ENCODE results near the gene ADAM10.

The ADAM10 gene

DNA sequence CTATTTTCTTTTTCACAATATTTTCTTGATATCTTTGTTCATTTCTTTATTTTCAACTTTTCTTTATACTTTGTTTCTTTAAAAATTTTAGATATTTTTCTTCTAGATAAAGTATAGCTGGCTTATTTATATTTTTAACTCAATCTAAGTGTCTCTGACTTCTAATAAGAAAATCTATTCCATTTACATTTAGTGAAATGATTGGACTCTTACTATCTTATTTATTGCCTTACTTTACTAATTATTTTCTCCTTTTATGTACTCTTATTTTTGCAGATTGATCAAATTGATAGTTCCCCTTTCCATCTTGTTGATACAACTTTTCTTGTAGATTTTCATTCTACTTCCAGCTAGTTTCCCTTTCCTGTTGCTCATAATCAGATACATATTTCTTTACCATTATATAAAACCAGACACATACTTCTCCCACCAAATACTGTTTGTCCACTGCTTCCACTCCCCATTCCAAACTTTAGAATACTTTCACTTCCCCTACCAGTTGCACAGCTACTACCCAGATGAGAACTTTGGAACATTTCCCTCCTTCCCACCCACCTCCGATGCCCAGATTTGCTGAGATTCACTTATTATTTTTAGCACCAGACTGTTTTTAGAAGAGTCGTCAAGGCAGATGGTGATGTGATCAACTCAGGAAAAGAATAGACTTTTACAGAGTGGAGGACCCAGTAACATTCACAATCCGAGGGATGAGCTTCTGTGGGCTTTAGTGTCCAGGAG lies 166.2 kb downstream of the ADAM10 start:
- no peak overlapping the region for H3K4me3 ChIP-seq (ENCODE audit: extremely low read depth, insufficient read depth, low read length, poor library complexity, severe bottlenecking)
- no peaks in the 10 kb centered on the region for H3K36me3 ChIP-seq (ENCODE audit: control insufficient read depth, insufficient read depth, low read length)
- 100% methylated on average over 1 to 2 of the region's 3 CpGs for WGBS, 2 experiments (ENCODE audit: insufficient coverage in 2 of 2)
- H3K9me3 ChIP-seq (ENCODE audit: control insufficient read depth, low read length) = peaks cover 8% of the 10 kb centered on the region
- H3K27ac ChIP-seq (ENCODE audit: low read depth, low read length, severe bottlenecking) = no peak overlapping the region
- H3K4me1 ChIP-seq (ENCODE audit: control insufficient read depth, insufficient read depth, low read length, poor library complexity, severe bottlenecking) = peaks cover 7% of the 10 kb centered on the region

DNA sequence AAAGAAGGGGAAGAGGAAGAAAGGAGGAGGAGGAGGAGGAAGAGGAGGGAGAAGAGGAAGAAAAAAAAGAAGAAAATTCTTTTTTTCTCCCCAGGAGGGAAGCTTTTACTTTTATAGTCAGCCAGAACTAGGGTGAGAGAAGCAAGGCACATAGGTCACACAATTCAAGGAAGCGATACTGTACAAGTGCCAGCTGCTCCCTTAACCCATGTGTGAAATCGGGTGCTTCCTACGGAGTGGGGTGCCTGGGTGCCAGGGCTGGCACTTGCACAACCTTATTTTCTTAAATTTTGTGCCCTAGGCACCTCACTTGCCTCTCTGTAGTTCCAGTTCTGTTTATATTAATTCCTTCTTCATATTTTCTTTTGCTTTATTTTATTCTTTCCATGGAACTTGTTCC lies 167.3 kb downstream of the ADAM10 start:
- WGBS, 2 experiments (ENCODE audit: insufficient coverage in 2 of 2) = 97 to 100% methylated on average over 3 of the region's 3 CpGs
- Histone ChIP-seq H3K4me1 (ENCODE audit: control insufficient read depth, insufficient read depth, low read length, poor library complexity, severe bottlenecking) (peaks cover 7% of the 10 kb centered on the region), H3K9me3 (ENCODE audit: control insufficient read depth, low read length) (peaks cover 8% of the 10 kb centered on the region), H3K36me3 (ENCODE audit: control insufficient read depth, insufficient read depth, low read length) (no peaks in the 10 kb centered on the region), H3K4me3 (ENCODE audit: extremely low read depth, insufficient read depth, low read length, poor library complexity, severe bottlenecking) (no peak overlapping the region), H3K27ac (ENCODE audit: low read depth, low read length, severe bottlenecking) (no peak overlapping the region)

DNA sequence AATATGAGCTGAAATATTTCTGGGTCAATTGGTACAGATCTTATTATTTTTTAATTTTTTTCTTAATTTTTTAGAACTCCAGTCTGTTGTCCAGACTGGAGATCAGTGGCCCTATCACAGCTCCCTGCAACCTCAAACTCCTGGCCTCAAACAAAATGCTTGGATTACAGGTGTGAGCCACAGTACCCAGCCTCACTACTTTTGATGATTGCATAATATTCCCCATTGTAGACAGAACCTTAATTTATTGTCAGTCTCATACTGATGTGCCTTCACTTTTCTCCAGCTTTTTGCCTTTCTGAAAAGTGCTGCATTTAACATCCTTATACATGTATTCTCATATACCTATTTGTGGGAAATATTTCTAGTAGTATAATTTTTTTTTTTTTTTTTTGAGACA lies 172.8 kb downstream of the ADAM10 start:
- no peaks in the 10 kb centered on the region for H3K36me3 ChIP-seq (ENCODE audit: control insufficient read depth, insufficient read depth, low read length)
- H3K27ac ChIP-seq (ENCODE audit: low read depth, low read length, severe bottlenecking) = no peak overlapping the region
- no peak overlapping the region for H3K4me3 ChIP-seq (ENCODE audit: extremely low read depth, insufficient read depth, low read length, poor library complexity, severe bottlenecking)
- H3K4me1 ChIP-seq (ENCODE audit: control insufficient read depth, insufficient read depth, low read length, poor library complexity, severe bottlenecking) = no peaks in the 10 kb centered on the region
- no peaks in the 10 kb centered on the region for H3K9me3 ChIP-seq (ENCODE audit: control insufficient read depth, low read length)

DNA sequence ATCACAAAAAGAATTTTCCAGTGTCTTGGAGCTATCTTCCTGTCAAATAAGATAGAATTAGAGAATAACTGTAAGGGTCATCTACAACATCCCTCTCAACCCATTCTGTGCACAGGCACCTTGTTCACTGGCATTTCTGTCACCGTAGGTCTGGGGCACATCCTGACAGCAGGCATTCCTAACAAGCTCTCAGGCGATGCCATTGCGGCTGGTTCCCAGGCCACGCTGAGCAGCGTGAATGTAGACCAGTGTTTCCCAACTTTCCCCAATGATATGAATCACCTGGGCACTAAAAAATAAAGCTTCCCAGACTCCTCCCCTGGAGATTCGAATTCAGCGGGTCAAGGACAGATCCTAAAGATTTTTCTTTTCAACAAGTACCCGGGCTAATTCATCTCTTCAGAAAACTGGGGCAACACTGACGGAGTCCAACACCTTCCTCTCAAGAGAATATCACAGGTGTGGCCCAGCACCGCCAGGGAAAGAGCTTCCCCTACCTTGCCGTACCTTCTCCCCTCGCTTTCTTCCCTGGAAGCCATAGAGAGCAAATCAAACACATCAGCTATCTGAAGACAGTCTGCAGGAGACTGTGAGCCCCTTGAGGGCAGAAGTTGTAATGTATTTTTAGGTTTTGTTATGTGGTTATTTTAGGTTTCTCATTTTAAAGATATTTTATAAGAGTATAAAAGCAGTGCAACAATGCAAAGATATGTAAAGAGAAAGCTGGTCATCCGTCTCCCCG lies 174.3 kb downstream of the ADAM10 start:
- 92 to 94% methylated on average over 8 to 10 of the region's 14 CpGs for WGBS, 2 experiments (ENCODE audit: insufficient coverage in 2 of 2)
- Histone ChIP-seq H3K4me1 (ENCODE audit: control insufficient read depth, insufficient read depth, low read length, poor library complexity, severe bottlenecking) (no peaks in the 10 kb centered on the region), H3K4me3 (ENCODE audit: extremely low read depth, insufficient read depth, low read length, poor library complexity, severe bottlenecking) (no peak overlapping the region), H3K9me3 (ENCODE audit: control insufficient read depth, low read length) (no peaks in the 10 kb centered on the region), H3K36me3 (ENCODE audit: control insufficient read depth, insufficient read depth, low read length) (no peaks in the 10 kb centered on the region), H3K27ac (ENCODE audit: low read depth, low read length, severe bottlenecking) (no peak overlapping the region)

DNA sequence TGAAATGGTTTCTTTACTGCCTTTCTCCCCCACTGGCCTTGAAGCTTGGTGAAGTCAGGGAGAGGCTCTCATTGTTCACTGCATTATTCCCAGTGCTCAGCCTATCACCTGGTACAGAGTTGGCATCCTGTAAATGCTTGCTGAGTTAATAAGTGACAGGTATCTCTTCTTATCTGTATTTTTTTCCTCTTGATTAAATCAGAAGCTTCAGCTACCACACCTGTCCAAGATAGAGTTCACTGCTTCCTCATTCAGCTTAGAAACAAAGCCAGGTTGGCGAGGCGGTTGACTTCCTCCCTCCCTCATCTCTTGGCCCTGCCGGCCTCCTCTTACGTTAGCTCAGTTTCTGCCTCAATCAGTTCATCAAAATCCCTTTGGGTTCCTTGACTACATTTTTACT lies 174.9 kb downstream of the ADAM10 start:
- H3K36me3 ChIP-seq (ENCODE audit: control insufficient read depth, insufficient read depth, low read length) = no peaks in the 10 kb centered on the region
- 93 to 96% methylated on average over 4 of the region's 4 CpGs for WGBS, 2 experiments (ENCODE audit: insufficient coverage in 2 of 2)
- H3K27ac ChIP-seq (ENCODE audit: low read depth, low read length, severe bottlenecking) = no peak overlapping the region
- H3K9me3 ChIP-seq (ENCODE audit: control insufficient read depth, low read length) = peaks cover 2% of the 10 kb centered on the region
- no peaks in the 10 kb centered on the region for H3K4me1 ChIP-seq (ENCODE audit: control insufficient read depth, insufficient read depth, low read length, poor library complexity, severe bottlenecking)
- H3K4me3 ChIP-seq (ENCODE audit: extremely low read depth, insufficient read depth, low read length, poor library complexity, severe bottlenecking) = no peak overlapping the region

DNA sequence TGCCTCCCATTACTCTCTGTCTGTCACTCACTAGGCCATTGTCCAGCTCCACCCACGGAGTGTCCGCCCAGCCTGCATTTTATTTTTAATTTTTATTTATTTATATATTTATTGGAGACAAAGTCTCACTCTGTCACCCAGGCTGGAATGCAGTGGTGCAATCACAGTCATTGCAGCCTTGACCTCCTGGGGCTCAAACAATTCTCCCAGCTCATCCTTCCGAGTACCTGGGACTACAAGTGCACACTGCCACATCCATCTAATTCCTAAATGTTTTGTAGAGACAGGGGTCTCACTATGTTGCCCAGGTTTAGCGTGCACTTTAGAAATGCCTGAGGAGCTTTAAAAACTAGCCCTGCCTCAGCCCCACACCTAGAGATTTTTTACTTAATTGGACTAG lies 176.2 kb downstream of the ADAM10 start:
- H3K4me1 ChIP-seq (ENCODE audit: control insufficient read depth, insufficient read depth, low read length, poor library complexity, severe bottlenecking) = no peaks in the 10 kb centered on the region
- no peaks in the 10 kb centered on the region for H3K36me3 ChIP-seq (ENCODE audit: control insufficient read depth, insufficient read depth, low read length)
- H3K27ac ChIP-seq (ENCODE audit: low read depth, low read length, severe bottlenecking) = no peak overlapping the region
- WGBS, 2 experiments (ENCODE audit: insufficient coverage in 2 of 2) = 79 to 100% methylated on average over 1 to 2 of the region's 4 CpGs
- H3K4me3 ChIP-seq (ENCODE audit: extremely low read depth, insufficient read depth, low read length, poor library complexity, severe bottlenecking) = no peak overlapping the region
- H3K9me3 ChIP-seq (ENCODE audit: control insufficient read depth, low read length) = peaks cover 6% of the 10 kb centered on the region

DNA sequence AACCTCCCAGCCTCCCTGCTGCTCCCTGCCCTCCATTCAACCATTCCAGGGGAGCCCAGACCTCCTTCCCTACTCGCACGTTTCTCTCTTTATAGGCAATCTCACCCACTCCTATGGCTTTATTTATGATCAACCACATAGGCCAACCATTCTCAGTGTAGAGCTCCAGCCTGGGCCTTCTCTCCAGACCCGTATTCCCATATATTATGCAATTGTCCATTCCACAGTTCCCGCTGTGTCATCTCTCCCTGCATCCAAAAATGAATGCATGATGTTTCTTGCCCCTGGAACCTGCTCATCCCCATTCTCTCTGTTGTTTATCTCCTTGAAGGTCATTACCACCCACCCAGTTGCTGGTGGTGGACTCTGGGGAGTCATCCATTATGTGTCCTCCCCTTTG lies 177.0 kb downstream of the ADAM10 start:
- peaks cover 6% of the 10 kb centered on the region for H3K9me3 ChIP-seq (ENCODE audit: control insufficient read depth, low read length)
- no peak overlapping the region for H3K4me3 ChIP-seq (ENCODE audit: extremely low read depth, insufficient read depth, low read length, poor library complexity, severe bottlenecking)
- no peak overlapping the region for H3K27ac ChIP-seq (ENCODE audit: low read depth, low read length, severe bottlenecking)
- H3K4me1 ChIP-seq (ENCODE audit: control insufficient read depth, insufficient read depth, low read length, poor library complexity, severe bottlenecking) = no peaks in the 10 kb centered on the region
- H3K36me3 ChIP-seq (ENCODE audit: control insufficient read depth, insufficient read depth, low read length) = no peaks in the 10 kb centered on the region
- 89% methylated on average over 4 of the region's 4 CpGs for WGBS, 2 experiments (ENCODE audit: insufficient coverage in 2 of 2)

DNA sequence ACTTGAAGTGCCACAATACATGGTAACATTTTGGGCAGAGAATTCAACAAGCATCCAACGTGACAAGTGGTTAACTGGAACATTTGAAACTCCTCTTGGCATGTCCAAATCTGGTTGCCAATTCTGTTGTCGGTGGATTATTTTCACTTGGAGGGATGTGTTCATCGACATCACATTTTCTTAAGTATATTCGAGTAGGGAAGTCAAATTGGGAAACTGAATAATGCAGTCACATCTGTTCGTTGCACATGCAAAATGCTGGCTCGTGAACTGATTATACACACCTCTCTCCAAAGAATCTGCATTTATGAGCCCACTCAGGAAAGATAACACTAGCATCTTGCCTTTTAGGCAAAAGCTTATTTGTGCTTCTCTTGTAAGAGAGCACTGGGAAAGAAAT lies 178.0 kb downstream of the ADAM10 start:
- WGBS, 2 experiments (ENCODE audit: insufficient coverage in 2 of 2) = 84 to 98% methylated on average over 5 to 6 of the region's 6 CpGs

DNA sequence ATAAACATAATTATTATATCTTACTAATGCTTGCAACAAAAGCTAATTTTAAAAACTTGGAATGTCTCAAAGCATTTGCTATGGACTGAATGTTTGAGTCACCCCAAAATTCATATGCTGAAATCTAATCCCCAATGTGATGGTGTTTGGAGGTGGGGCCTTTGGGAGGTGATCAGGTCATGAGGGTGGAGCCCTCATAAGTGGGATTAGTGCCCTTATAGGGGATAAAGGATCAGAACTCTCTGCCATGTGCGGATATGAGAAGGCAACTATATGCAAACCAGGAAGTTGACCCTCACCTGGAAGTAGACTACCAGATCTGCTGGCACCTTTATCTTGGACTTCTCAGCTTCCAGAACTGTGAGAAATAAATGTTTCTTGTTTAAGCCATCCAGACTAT lies 180.1 kb downstream of the ADAM10 start:
- H3K4me3 ChIP-seq (ENCODE audit: extremely low read depth, insufficient read depth, low read length, poor library complexity, severe bottlenecking) = no peak overlapping the region
- 100% methylated on average over 1 of the region's 1 CpG for WGBS, 2 experiments (ENCODE audit: insufficient coverage in 2 of 2)

More for the DNA sequence above, 178.0 kb downstream of the ADAM10 start:
- Histone ChIP-seq H3K4me3 (ENCODE audit: extremely low read depth, insufficient read depth, low read length, poor library complexity, severe bottlenecking) (no peak overlapping the region), H3K9me3 (ENCODE audit: control insufficient read depth, low read length) (peaks cover 6% of the 10 kb centered on the region), H3K27ac (ENCODE audit: low read depth, low read length, severe bottlenecking) (no peak overlapping the region), H3K36me3 (ENCODE audit: control insufficient read depth, insufficient read depth, low read length) (no peaks in the 10 kb centered on the region), H3K4me1 (ENCODE audit: control insufficient read depth, insufficient read depth, low read length, poor library complexity, severe bottlenecking) (no peaks in the 10 kb centered on the region)

DNA sequence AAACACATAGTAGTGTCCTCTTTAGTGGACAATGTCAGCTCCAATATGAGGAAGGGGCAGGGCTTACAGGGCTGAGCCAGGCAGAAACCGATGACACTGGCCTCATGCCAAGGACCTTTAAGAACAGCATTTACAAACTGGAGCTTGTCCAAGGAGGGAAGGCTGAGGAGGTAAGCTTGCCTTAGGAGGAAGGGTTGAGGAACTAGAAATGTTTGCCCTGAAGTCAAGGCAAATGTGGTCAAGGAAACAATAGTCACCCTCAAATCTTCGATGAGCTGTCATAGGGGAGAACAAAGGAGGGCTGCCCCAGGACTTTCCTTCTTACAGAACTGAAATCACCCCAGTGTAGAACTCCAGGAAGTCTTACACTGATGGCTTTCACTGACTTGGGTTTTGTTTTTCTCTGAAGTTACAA lies 181.3 kb downstream of the ADAM10 start:
- Histone ChIP-seq H3K27ac (ENCODE audit: low read depth, low read length, severe bottlenecking) (no peak overlapping the region), H3K36me3 (ENCODE audit: control insufficient read depth, insufficient read depth, low read length) (no peaks in the 10 kb centered on the region), H3K4me1 (ENCODE audit: control insufficient read depth, insufficient read depth, low read length, poor library complexity, severe bottlenecking) (no peaks in the 10 kb centered on the region), H3K9me3 (ENCODE audit: control insufficient read depth, low read length) (peaks cover 6% of the 10 kb centered on the region), H3K4me3 (ENCODE audit: extremely low read depth, insufficient read depth, low read length, poor library complexity, severe bottlenecking) (no peak overlapping the region)
- 68 to 92% methylated on average over 2 of the region's 2 CpGs for WGBS, 2 experiments (ENCODE audit: insufficient coverage in 2 of 2)

More for the DNA sequence above, 180.1 kb downstream of the ADAM10 start:
- H3K4me1 ChIP-seq (ENCODE audit: control insufficient read depth, insufficient read depth, low read length, poor library complexity, severe bottlenecking) = no peaks in the 10 kb centered on the region
- no peaks in the 10 kb centered on the region for H3K36me3 ChIP-seq (ENCODE audit: control insufficient read depth, insufficient read depth, low read length)
- H3K9me3 ChIP-seq (ENCODE audit: control insufficient read depth, low read length) = peaks cover 6% of the 10 kb centered on the region
- H3K27ac ChIP-seq (ENCODE audit: low read depth, low read length, severe bottlenecking) = no peak overlapping the region

DNA sequence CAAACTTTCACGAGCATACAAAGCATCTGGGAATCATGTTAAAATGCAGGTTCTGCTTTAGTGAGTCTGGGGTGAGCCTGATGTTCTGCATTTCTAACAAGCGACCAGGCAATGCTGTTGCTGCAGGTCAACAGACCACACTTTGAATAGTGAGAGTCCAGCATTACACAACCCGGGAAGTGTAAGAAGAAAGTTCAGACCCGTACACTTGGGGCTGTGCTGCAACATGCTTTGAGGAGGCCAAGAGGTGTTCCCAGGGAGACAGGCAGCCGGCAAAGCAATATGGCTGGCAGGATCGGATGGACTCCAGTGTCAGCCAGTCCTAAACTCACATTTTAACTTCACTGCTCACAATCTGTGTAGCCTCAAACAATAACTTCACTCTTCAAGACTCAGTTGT lies 183.5 kb downstream of the ADAM10 start:
- no peak overlapping the region for H3K27ac ChIP-seq (ENCODE audit: low read depth, low read length, severe bottlenecking)
- H3K9me3 ChIP-seq (ENCODE audit: control insufficient read depth, low read length) = peaks cover 6% of the 10 kb centered on the region
- H3K4me1 ChIP-seq (ENCODE audit: control insufficient read depth, insufficient read depth, low read length, poor library complexity, severe bottlenecking) = no peaks in the 10 kb centered on the region
- H3K4me3 ChIP-seq (ENCODE audit: extremely low read depth, insufficient read depth, low read length, poor library complexity, severe bottlenecking) = no peak overlapping the region
- WGBS, 2 experiments (ENCODE audit: insufficient coverage in 2 of 2) = 85 to 87% methylated on average over 6 of the region's 6 CpGs
- H3K36me3 ChIP-seq (ENCODE audit: control insufficient read depth, insufficient read depth, low read length) = no peaks in the 10 kb centered on the region
